NCI-H748 (cell line): ENCODE measurements around the gene CRISP3.

Experiments
- DNase-seq: peaks from one replicate; lab custom pipeline; 2025; ENCODE audit not compliant: unreplicated experiment; lab: John Stamatoyannopoulos, UW

CRISP3 gene

GRCh38 chr6:49693512-49693911 is 50.7 kb downstream of the CRISP3 start:
- DNase-seq = no peak

DNA sequence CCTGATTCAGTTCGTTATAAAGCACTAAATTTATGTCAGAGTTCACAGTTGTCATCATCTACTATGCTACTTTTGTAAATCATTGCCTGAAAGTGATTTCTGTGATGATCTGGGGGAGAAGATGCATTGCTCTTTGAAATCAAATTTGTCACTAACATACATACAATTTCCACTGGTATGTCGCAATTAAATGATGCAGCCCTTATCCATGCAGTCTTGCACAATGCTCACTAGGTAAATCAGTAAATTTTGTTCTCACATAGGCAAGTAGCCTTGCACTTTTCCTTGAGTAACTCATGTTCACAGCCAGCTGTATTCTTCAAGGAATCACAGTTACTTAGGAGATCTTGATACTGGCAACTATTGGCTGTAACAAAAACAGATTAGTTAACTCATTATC is 51.7 kb downstream of the CRISP3 start:
- DNase-seq = no peak
